Body of pancreas (tissue), 4 donors: Measurements from ENCODE around the gene SLC9A9.

Experiments used
- POLR2A ChIP-seq, 3 donors: fragments of 450-650 bp; IDR thresholded peaks; one replicate each; pipeline ENCODE4 v1.6.1; 2016; ENCODE audit warnings: antibody characterized with exemption in 3 of 3, mild to moderate bottlenecking in 2 of 3
- TF ChIP-seq, protein P1 (sequence below), 7 experiments: fragments of 450-650 bp in 4 of 7; fragments of 200-600 bp in 3 of 7; sonication (generic) in 3 of 7; IDR thresholded peaks; one replicate each; pipeline ENCODE4 v1.5.1; 2016 to 2019; ENCODE audit warnings: antibody characterized with exemption in 7 of 7

DNA sequence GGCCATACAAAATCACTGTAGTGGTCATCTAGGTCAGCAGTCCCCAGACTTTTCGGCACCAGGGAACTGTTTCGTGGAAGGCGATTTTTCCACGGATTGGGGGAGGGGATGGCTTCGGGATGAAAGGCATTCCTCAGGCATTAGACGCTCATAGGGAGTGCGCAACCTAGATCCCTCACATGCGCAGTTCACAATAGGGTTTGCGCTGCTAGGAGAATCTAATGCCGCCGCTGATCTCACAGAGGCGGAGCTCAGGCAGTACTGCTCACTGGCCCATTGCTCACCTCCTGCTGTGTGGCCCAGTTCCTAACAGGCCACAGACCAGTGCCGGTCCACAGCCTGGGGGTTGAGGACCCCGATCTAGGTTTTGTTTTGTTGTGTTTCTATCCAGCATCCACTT, 200.1 kb downstream of the SLC9A9 start:
- no peak for TF ChIP-seq POLR2A (IDR thresholded peaks at IDR 0.05)
- TF ChIP-seq, protein P1, sequence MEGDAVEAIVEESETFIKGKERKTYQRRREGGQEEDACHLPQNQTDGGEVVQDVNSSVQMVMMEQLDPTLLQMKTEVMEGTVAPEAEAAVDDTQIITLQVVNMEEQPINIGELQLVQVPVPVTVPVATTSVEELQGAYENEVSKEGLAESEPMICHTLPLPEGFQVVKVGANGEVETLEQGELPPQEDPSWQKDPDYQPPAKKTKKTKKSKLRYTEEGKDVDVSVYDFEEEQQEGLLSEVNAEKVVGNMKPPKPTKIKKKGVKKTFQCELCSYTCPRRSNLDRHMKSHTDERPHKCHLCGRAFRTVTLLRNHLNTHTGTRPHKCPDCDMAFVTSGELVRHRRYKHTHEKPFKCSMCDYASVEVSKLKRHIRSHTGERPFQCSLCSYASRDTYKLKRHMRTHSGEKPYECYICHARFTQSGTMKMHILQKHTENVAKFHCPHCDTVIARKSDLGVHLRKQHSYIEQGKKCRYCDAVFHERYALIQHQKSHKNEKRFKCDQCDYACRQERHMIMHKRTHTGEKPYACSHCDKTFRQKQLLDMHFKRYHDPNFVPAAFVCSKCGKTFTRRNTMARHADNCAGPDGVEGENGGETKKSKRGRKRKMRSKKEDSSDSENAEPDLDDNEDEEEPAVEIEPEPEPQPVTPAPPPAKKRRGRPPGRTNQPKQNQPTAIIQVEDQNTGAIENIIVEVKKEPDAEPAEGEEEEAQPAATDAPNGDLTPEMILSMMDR (IDR thresholded peaks at IDR 0.05) = no peak
